PC-9 (cell line): Measurements from ENCODE around the gene RPS3. TPM values are rescaled to one million over a fixed set of nuclear protein-coding genes. Genes with fewer than 3 reads are reported as not detected.

ENCODE experiments used
- BruUV-seq: library from RNA; stranded (reverse); fragments of 400-500 nt; replicated peaks from 2 replicates; lab custom pipeline; 2021; lab: Mats Ljungman, UMichigan
- CTCF ChIA-PET: fragments of 300-600 bp; sonication (Branson Sonifier 250); formaldehyde crosslinking; loops from one replicate; lab custom pipeline; 2022; ENCODE audit warnings: antibody characterized with exemption; lab: Charles Lee
- POLR2A ChIA-PET: fragments of 300-600 bp; sonication (Branson Sonifier 250); formaldehyde crosslinking; loops from one replicate; lab custom pipeline; 2022; ENCODE audit warnings: antibody characterized with exemption; ENCODE audit not compliant: unreplicated experiment; lab: Charles Lee
- DNase-seq, 2 experiments: peaks; one replicate each; pipeline versions ENCODE4 v3.0.0 to v3.0.0-alpha.2; 2015 to 2022; ENCODE audit warnings: mixed read lengths in 1 of 2
- H2AFZ ChIP-seq: fragments of 200-600 bp; sonication (generic); 2 replicates; pipeline ENCODE4 v1.8.1; 2017; ENCODE audit warnings: antibody characterized with exemption
- H3F3A ChIP-seq: fragments of 200-600 bp; sonication (generic); 2 replicates; pipeline ENCODE4 v1.8.1; 2017; ENCODE audit warnings: antibody characterized with exemption, mild to moderate bottlenecking, low read depth; ENCODE audit not compliant: insufficient read depth
- H3K27ac ChIP-seq: fragments of 200-600 bp; sonication (generic); 2 replicates; pipeline ENCODE4 v1.6.1; 2016; ENCODE audit warnings: mixed run types
- H3K27me3 ChIP-seq: fragments of 200-600 bp; sonication (generic); 2 replicates; pipeline ENCODE4 v1.6.1; 2016; ENCODE audit warnings: low read depth, mixed run types; ENCODE audit not compliant: insufficient read depth
- H3K36me3 ChIP-seq: fragments of 200-600 bp; sonication (generic); 2 replicates; pipeline ENCODE4 v1.6.1; 2016; ENCODE audit warnings: low read depth, mixed run types
- H3K4me1 ChIP-seq: fragments of 200-600 bp; sonication (generic); replicated peaks from 2 replicates; pipeline ENCODE4 v1.6.1; 2016; ENCODE audit warnings: mixed run types; ENCODE audit not compliant: insufficient read depth
- H3K4me2 ChIP-seq: fragments of 200-600 bp; sonication (generic); 2 replicates; pipeline ENCODE4 v1.6.1; 2017; ENCODE audit warnings: mixed run types
- H3K4me3 ChIP-seq: fragments of 200-600 bp; sonication (generic); 2 replicates; pipeline ENCODE4 v1.6.1; 2016; ENCODE audit warnings: mixed run types
- H3K79me2 ChIP-seq: fragments of 200-600 bp; sonication (generic); 2 replicates; pipeline ENCODE4 v1.6.1; 2017; ENCODE audit warnings: low read depth, mixed run types
- H3K9me2 ChIP-seq: fragments of 200-600 bp; sonication (generic); 2 replicates; pipeline ENCODE4 v1.8.1; 2017; ENCODE audit warnings: mild to moderate bottlenecking; ENCODE audit not compliant: insufficient read depth
- H3K9me3 ChIP-seq: fragments of 200-600 bp; sonication (generic); 2 replicates; pipeline ENCODE4 v1.8.1; 2016; ENCODE audit warnings: low read depth; ENCODE audit not compliant: insufficient read depth
- H4K20me1 ChIP-seq: fragments of 200-600 bp; sonication (generic); 2 replicates; pipeline ENCODE4 v1.8.1; 2017; ENCODE audit not compliant: insufficient read depth
- CTCF ChIP-seq: fragments of 200-600 bp; sonication (generic); conservative IDR thresholded peaks from 2 replicates; pipeline ENCODE4 v1.6.1; 2017; ENCODE audit warnings: mixed run types, antibody characterized with exemption, mild to moderate bottlenecking, moderate library complexity
- EZH2 ChIP-seq: fragments of 200-600 bp; sonication (generic); IDR thresholded peaks from 2 replicates; pipeline ENCODE4 v1.8.0; 2017; ENCODE audit warnings: antibody characterized with exemption, low read depth
- intact Hi-C: fragments of 100-400 bp; cut with micrococcal nuclease; formaldehyde crosslinking; loops from one replicate; pipeline ENCODE4 v1.10.0; 2022; ENCODE audit not compliant: unreplicated experiment
- total RNA-seq: library from RNA; stranded (reverse); gene quantifications from 2 replicates; pipeline ENCODE4 v1.2.3, GENCODE V29; 2021

Gene RPS3
- total RNA-seq, 1 experiment from 2014 or later, result 4,011 TPM

- no peak for DNase-seq
- Histone ChIP-seq H3K79me2 (no peaks in the 10 kb centered on the region), H3K27me3 (no peaks in the 10 kb centered on the region), H3K4me3 (no peak overlapping the region), H4K20me1 (no peaks in the 10 kb centered on the region), H3K4me1 (peaks cover 52% of the 10 kb centered on the region), H3K9me3 (peaks cover 8% of the 10 kb centered on the region; the same call in 1 of the 2 replicates), H3K4me2 (no peak overlapping the region), H3K27ac (no peak overlapping the region), H2AFZ (no peak overlapping the region), H3F3A (peaks cover 35% of the 10 kb centered on the region), H3K36me3 (no peaks in the 10 kb centered on the region), H3K9me2 (no peaks in the 10 kb centered on the region)
- POLR2A ChIA-PET, result no interaction called here
- TF ChIP-seq CTCF (no peak), EZH2 (no peak)
- intact Hi-C loops, result no loop called here
- BruUV-seq, result no TSS peak
- CTCF ChIA-PET, result no interaction called here
Observed at GRCh38 chr11:75369560-75370255, 29.6 kb upstream of the RPS3 start.

GRCh38 chr11:75371949-75372876 lies 27.1 kb upstream of the RPS3 start:
- Histone ChIP-seq H4K20me1 (no peaks in the 10 kb centered on the region), H3K4me1 (peaks cover 36% of the 10 kb centered on the region), H3K4me2 (peak overlapping the region; percentile 61), H3K36me3 (no peaks in the 10 kb centered on the region), H3K27ac (peak overlapping the region; percentile 32), H3K9me2 (no peaks in the 10 kb centered on the region), H3K79me2 (no peaks in the 10 kb centered on the region), H3F3A (peaks cover 19% of the 10 kb centered on the region), H3K4me3 (no peak overlapping the region), H3K9me3 (no peaks in the 10 kb centered on the region), H2AFZ (no peak overlapping the region), H3K27me3 (no peaks in the 10 kb centered on the region)
- DNase-seq, result peak; percentile 32 to 95
- no TSS peak for BruUV-seq
- ChIA-PET POLR2A (interaction anchor here (0.5 to 0.9 kb wide), 8 partner anchors 9 to 192 kb away, joined by 3 to 16 read pairs (median 4); no protein-coding TSS in a partner anchor), CTCF (interaction anchor here (0.6 to 1.7 kb wide), 3 partner anchors 9 to 138 kb away, joined by 3 to 7 read pairs (median 6); no protein-coding TSS in a partner anchor)
- intact Hi-C loops, result loop anchor here (1.0 kb wide), 1 partner anchor 8 kb away; no protein-coding TSS in a partner anchor
- TF ChIP-seq CTCF, result no peak
- no peak for TF ChIP-seq EZH2

- peaks cover 26% of the 10 kb centered on the region for H3K4me1 ChIP-seq
- H3K79me2 ChIP-seq, result no peaks in the 10 kb centered on the region
- H2AFZ ChIP-seq, result no peak overlapping the region
- no peak overlapping the region for H3K4me3 ChIP-seq
- TF ChIP-seq EZH2 (no peak), CTCF (no peak)
- H3K27ac ChIP-seq, result no peak overlapping the region; the same call in 1 of the 2 replicates
- intact Hi-C loops, result no loop called here
- H3F3A ChIP-seq, result peaks cover 14% of the 10 kb centered on the region
- H3K4me2 ChIP-seq, result peak overlapping the region; percentile 61; the same call in 1 of the 2 replicates
- ChIA-PET CTCF (interaction anchor here (1.4 to 1.7 kb wide), 2 partner anchors 8 to 33 kb away, joined by 3 to 6 read pairs; no protein-coding TSS in a partner anchor), POLR2A (interaction anchor here (0.5 kb wide), 1 partner anchor 44 kb away, joined by 3 read pairs; no protein-coding TSS in a partner anchor)
- H3K9me2 ChIP-seq, result no peaks in the 10 kb centered on the region
- no peaks in the 10 kb centered on the region for H3K9me3 ChIP-seq
- DNase-seq, result no peak
- H4K20me1 ChIP-seq, result no peaks in the 10 kb centered on the region
- no TSS peak for BruUV-seq
- H3K36me3 ChIP-seq, result no peaks in the 10 kb centered on the region
- no peaks in the 10 kb centered on the region for H3K27me3 ChIP-seq
Observed at GRCh38 chr11:75373201-75373600, 26.1 kb upstream of the RPS3 start.
